NK-92 (cell line): Measurements from ENCODE around the gene HYAL3.

Experiments used
- DNase-seq: peaks from one replicate; lab custom pipeline; 2025; ENCODE audit not compliant: unreplicated experiment; lab: John Stamatoyannopoulos, UW

HYAL3 gene

DNA sequence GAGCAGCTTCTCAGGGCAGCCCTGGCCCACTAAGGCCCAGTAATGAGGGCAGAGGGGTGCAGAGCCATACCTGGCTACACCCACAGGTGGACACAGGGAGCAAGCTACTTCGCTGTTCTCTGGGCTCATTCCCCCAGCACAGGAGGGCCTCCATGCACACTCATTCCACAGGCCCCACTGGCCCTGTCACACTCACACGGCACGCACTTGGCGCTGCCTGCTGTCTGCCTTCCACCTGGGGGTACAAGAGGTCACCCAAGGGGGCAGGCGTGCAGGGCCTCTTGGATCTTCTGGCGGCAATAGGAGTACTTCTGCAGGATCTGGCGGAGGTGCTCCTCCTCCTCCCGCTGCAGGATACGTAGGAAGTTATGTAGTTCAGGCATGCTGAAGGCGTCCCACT is 31.1 kb upstream of the HYAL3 start:
- no peak for DNase-seq

DNA sequence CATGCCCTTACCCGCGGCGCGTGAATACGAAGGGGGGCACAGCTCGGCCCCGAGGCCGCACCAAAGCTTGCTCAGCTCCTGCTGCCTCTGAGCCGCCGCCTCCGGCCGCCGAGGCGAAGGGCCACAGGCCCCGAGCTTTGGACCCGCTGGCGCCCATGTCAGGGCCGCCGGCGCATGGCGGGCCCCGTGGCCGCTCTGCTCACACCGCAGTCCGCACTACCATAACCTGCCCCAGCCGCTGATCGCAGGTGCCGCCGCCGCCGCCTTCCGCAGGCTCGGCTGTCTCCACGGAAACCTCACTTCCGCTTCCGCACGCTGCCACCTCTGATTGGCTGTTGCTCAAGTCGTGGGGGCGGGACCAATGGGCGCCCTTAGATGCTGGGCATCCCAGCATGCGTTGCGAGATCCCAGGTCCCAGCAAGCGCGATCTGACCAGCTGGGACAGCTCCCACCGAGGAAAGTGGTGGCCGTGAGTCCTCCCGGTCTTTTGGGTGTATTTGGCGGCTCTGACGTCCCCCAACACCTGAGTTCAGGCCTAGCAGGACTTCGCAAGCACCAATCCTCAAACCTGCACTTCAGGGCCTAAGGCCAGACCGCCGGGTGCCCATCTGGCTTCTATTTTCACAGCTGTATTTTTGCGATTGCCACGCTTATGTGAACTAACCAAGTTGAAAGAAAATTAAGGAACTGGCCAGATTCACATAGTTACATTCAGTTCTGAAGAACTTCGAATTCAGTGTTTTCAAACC is 28.9 kb upstream of the HYAL3 start, which contains the start of gene TUSC2:
TUSC2 (minus strand) TSS at position 281 of the 749 bp plus-strand sequence; CDS start at position 157, 124 bp downstream.
- peak; percentile 42 for DNase-seq

DNA sequence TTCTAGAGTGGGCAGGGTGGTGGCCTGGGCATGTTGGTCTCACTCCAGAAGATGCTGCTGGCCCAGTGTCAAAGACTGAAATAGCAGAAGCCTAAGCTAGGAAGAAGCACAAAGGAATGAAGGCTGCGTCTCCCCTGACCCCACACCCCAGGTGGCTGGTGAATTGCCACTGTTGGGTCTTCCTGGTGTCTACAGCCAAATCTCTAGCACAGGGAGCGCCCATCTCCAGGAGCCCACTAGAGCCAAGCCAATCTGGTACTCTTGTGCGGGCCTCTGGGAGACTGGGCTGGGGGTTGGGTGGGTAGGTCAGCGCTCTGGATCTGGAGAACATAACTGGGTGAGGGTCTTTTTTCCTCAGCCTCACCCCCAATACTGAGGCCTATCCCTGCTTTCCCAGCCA is 27.9 kb upstream of the HYAL3 start:
- DNase-seq: no peak

DNA sequence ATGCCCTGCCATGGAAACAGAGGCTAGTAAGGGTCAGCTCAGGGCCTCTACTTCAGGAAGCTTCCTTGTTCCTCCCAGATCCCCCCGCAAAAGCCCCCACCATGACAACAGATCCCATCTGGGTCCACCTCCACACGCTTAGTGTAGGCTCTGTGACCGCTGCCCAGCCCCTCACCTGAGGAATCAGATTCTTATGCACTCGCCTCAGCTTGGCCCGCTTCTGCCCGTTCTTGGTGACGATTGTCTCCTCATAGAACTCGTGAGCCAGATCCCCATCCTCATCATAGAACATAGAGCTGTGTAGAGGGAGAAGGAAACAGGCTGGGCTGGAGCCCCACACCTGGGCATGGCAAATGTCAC is 27.0 kb upstream of the HYAL3 start:
- no peak for DNase-seq

DNA sequence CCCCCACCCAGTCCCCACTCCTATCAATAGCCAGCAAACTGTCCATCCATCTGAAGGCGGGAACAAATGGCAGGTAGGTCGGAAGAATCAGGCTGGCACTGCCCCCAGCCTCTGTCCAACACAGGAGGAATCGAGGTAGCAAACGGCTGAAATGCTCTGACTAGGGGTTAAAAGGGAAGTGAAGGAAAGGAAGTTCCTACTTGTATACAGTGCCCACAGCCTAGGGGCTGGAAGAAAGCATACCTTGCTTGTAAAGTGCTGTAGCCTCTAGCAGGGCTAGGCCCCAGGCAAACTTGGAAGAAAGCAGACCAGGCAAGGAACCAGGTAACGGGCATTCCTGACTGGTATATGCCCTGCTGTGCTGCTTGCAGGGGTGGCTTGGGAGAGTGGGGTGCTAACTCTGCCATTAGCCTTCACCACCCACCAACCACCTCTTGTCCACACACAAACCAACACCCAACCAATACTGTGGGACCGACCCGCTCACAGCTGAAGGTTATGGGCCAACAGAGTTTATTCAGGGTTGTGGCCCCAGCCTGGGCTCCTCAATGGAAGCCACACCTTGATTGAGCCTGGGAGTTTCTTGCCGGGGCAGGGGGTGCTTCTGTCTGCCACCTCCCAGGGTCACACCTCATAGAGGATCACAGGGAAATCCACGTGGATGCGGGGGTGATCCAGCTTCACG is 26.4 kb upstream of the HYAL3 start:
- DNase-seq: no peak

DNA sequence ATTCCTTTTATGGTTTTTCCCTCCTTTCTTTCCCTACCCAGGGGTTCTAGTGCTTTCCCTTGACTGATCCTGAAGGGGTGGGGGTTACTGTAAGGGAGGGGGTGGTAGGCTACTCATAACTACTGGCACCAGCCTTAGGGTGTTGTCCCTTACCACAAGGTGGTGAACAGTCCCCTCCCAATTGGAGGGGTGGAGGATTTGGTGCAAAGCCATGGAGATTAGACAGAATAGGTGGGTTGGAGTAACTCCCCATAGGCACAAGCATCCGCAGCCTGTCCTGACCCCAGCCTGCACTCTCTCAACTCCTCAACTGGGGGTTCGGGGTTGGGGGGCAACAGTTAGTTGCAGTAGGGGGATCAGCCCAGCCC is 25.9 kb upstream of the HYAL3 start:
- DNase-seq: no peak

DNA sequence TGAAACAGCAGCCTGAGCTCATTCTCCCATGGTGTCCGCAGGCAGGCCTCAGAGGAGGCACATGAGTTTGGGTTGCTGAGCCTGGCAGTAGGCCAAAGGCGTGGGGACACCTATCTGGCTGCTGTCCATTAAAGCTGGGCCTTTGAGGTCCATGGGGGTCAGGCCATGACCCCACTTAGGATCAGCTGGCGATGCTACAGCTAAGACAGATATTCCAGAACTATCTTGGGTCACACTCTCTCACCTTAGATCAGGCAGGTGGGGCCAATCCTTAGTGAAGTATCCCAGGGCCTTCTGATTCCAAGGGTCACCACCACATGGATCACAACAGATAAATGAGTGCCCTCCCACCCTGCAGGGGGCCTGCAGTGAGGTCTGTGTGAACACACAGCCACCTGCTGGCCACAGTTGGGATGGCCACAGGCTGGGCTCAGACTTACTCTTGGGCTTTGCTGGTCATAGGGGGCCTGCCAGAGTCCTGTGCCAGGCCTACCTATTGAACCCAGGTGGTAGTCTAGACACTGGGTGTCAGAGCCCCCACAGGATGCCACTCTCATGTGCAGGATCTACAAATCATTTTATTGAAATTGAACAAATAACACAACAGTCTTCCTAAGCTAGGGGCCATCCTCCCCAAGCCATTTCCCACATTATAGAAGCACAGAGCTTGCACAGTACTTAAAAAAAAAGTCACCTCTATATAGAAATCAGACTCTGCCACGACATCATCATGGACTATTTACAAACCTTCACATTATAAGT is 25.3 kb upstream of the HYAL3 start:
- no peak for DNase-seq

DNA sequence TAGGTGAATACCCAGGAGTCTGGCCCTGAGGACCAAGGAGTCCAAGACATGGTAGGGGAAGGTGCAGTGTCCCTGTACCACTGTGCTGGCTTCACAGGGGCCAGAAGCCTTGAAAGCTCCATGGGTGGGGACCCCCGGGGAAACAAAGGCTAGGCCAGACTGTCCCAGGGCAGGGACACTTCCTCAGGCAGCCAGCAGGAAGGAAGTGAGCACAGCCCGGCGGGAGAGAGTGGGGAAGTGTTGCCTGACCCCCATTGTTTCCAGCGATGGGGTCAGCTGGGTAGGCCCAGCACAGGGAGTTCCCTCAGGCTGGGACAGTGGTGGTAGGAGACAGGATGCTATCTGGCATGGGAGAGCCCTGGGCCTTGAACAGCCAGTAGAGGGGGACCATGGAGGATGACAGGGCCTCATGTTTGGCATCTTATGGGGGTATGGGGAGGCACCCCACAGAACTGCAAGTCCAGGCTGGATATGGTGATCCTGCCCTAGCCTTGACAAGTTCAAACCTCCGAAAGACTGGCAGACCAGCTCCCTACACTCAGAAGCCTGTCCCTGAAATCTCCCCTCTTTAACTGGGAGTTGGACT is 24.5 kb upstream of the HYAL3 start:
- no peak for DNase-seq

DNA sequence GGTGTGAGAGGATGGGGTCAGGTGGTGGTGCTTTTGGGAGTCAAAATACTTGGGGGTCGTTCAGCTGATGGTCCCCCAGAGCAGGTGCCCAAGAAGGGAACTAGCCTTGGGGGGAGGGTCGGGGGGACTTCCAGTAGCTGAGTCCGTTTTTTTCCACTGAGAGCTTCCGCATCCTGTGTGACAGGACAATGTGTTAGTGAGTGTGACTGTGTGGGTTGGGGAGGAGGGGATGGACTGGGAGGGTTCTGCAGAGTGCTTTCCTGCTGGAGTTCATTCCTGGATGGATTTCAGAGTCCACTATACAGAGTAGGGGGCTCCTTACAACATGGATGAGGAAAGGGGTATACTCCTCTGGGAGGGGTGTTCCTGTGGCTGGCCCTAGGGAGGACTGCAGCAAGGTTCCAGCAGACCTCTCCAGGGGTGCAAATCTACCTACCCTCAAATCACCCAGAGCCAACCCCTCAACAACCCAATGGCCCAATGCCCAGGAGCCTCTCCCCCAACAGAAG is 23.9 kb upstream of the HYAL3 start:
- no peak for DNase-seq

DNA sequence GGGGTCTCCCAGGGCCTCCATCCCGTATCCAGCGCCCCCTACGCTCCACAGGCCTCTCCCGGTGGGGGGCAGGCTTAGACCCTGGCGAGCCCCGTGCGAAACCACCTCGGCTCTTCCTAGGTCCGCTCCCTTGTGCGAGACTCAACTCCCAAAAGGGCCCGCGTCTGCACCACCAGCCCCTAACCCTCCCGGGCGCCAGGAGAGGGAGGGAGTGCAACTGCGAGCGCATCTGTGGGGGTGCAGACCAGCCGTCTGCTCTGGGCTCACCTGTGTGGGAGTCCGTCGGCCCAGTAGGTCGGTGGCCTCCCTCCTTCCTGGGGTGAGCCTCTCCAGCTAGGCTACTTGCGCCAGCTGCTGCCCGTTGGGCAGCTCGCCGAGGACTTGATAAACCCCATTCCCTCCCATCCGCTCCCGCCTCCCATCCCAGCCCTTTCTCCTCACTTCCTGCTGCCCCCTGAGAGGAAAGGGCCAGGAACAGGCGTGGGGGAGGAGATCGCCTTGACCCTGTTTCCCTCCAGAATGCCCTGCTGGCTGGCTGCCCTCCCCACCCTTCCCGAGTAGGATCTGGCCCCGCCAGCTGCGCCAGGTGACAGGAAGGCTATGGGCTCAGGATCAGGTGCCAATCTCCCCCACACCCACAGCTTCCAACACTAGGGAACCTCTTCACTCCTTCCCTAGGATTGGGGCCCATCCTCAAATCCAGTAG is 23.3 kb upstream of the HYAL3 start, which contains the start of gene HYAL2:
HYAL2 (minus strand) TSS at position 360 of the 706 bp plus-strand sequence. CDS start 2,256 bp downstream, outside the sequence.
- DNase-seq: no peak

DNA sequence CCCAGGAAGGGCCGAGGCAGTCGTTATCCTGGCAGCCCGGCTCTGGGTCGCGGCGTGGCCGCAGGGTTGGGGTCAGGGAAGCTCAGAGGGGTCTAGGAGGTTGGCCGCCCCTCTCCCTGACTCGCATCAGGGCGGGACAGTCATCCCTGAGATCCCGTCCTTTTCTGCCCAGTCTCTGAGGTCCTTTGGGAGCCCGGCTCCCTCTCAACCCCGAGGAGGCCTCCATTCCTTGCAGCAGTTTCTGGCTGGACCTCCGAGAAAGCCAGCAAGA is 22.8 kb upstream of the HYAL3 start:
- no peak for DNase-seq

DNA sequence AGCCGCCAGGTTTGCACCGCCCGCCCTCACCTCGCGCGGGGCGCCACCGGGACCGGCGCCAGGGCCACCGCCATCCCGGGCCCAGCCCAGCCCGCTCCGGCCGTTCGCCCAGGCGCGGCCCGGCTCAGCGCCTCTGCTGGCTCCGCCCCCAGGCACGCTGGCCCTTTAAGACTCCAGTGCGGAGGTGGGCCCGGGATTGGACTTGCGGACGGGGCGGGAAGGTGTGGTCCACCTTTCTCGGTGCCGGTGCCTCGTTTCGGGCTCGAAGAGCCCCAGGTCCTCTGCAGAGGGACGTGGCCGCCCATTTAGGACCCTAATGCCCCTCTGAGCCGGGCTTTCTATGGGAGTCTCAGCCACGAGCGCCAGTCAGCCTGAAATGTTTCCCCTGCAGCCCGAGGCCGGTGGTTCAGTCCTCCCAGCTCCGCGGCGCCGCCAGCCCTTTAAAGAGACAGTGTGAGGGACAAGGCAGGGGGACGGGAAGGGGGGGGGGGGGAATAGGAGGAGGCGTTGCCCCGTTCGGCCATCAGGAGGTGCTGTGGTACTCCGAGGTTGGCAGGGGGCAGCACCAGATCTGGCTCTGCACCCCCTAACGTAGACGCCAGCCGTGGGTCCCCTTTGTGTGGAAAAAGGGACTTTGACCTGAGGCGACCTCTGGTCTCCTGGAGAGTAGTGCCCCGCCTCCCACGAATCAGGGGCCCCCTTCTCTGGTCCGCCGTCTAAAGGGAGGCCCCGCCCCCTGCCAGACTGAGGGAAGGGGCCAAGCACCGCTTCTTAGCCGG is 22.3 kb upstream of the HYAL3 start:
- DNase-seq: no peak

DNA sequence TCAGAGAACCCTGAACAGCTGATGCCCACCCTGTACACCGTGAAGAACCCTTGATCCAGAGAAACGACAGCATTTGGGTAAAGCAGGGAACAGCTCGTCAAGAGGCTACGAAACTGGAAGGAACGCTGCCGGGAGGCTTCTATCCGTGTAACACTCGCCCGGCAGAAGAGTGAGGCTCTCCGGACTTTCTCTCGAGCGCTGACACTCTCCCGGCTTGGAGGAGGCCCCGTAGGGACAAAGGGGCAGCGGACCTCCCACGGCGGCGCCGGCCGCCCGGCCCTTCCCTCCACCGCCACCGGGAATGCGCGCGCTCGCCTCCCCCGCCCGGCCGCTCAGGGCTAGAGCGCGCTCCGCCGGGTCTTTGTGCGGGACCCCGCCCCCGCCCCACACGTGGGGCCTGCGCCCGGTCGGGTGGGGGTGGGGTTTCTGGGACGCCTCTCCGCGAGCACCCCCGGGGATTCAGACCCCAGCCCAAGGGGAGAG is 21.7 kb upstream of the HYAL3 start:
- no peak for DNase-seq

DNA sequence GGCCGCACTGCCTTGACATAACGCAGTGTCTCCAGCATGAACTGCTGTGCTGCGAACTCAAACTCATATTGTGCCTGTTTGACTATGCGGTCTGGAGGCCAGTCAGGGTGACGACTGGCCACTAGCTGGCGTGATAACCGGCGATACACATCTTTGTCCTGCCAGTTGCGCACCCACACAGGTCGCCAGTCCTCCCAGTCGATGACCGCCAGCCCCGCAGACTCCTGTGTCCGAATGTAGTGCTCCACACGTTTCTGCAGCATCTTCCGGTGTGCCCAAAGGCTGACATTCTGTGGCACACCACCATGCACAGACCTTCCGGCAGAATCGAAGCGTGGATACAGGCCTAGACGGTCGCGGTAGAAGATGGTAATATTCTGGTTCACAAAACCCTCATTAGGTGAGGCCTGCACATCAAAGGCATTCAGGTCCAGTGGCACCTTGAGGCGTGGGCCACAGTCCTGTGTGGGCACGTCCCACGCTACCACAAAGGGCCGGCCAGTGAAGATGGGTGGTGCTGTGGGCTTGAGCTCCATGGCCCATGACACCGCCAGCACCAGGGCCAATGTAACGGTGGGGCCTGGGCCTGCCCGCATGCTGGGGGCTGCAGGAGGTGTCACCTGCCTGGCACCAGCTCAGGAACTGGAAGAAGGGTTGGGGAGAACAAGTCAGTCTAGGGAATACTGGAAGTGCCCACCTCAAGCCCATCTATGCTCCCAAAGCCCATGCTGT is 20.9 kb upstream of the HYAL3 start:
- no peak for DNase-seq

DNA sequence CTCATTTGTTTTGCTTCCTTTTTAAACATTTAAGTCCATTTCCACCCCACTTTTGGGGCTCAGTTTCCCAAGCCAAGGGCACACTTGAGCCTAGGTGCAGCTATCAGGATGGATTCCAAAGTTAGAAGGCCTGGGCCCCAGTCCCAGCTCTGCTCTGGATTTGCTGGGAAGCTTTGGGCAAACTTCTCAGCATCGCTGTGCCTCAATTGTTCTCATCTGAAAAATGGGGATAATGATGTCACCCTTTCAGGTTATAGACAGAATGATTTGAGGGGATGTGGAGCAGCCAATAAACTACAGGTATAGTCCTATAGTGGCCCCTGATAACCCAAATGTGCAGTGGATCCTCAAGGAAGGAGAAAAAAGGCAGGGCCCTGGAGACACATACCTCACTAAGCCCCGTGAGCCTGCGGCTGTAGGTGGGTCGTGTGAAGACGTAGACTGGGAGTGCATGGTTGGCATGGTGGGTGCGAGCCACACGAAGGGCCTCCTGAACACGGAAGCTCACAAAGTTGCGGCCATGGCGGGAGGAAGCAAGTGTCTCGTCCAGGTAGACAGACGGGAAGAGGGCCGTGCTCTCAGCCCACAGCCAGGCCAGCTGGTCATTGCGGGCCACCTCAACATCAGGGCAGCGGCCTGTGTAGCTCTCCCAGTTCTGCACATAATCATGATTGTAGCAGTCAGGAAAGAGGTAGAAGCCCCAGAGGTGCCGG is 20.1 kb upstream of the HYAL3 start:
- DNase-seq: no peak

DNA sequence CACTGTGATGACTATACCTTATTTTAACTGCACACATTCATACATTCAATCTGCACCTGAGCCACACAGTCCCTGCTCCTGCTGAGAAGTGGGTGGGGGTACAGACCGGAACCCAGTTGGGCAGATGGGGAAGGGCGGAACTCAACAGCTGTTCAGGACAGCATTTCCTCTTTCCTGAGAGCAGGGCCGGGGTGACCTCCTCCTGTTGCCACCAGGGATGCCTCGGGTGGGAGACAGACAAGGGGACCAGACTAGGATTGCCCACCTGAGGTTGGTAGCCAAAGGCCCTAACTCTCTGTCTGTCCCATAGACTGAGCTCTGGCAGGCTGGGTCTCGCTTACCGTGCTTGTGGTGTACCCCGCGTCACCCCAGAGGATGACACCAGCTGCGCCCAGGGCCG is 19.4 kb upstream of the HYAL3 start:
- no peak for DNase-seq

DNA sequence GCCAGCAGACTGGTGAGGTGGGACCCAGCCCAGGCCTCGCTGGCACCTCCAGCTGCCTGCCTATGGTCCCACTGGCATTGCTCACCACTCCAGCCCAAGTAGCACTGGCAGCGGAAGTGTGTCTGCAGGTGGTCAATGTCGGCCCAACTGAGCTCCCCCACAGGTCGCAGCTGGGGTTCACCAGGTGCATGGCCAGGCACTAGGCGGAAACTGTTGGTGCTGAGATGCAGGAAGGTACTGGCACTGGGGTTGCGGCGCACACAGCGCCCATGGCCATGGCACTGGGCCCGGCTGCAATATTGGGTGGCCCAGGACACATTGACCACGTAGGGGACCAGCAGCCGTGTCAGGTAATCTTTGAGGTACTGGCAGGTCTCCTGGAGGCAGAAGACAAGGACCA is 19.0 kb upstream of the HYAL3 start:
- no peak for DNase-seq

DNA sequence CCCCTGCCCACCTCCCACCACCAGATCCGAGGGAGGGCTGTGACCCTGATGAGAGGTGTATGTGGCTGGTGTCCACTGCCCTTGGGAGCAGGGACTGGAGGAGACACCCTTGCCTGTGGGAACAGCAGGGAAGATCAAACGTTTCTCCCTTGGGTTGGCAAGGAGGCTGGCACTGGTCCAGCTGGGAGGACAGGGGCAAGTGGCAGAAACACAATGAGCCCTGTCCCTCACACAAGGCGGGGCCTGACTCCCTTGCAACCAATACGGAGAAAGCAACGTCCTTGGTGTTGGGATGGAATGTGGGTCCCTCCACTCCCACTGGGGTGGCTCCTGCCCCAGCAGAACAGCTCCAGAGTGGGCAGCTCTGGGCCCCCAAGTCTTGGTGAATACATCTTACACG is 18.1 kb upstream of the HYAL3 start:
- no peak for DNase-seq
